Cardiac septum (tissue), 1 donor: Measurements from ENCODE around the gene CCDC50. TPM values are rescaled to one million over a fixed set of nuclear protein-coding genes. Genes with fewer than 3 reads are reported as not detected.

Experiments used
- DNase-seq: peaks from one replicate; pipeline ENCODE4 v3.0.0-alpha.2; 2020; ENCODE audit warnings: low spot score
- intact Hi-C: fragments of 100-400 bp; cut with DNase I; formaldehyde crosslinking; loops from one replicate; pipeline ENCODE4 v1.14.0; 2022
- total RNA-seq: library from RNA; stranded (reverse); fragmentation: NEBNext Ultra II Directional; extraction: Animal tissue kit (Norgen Biotek cat#: 25700); gene quantifications from one replicate; pipeline ENCODE4 v1.2.1, GENCODE V29; 2021
- donor health status: DM: no; HTN: no; CAD: no.

The CCDC50 gene
- total RNA-seq, 1 donor from 2014 or later = 51.0 TPM

DNA sequence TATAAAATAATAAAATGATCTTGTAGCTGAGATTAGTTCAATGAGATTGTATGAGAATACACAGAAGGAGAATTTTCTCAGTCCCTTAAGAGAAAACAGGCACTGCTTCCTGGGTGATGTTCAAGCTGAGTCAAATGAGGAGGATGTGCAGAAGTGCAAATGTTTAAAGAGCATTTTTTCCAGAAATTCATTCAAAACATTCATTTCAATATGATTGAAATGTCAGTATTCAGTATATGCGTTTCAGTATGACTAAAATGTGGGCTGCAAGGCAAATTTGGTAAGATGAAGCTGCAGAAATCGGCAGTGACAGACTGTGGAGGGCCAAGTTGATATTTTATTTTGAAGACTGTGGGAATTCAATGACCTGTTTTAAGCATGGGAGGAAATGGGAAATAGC lies 112.5 kb downstream of the CCDC50 start:
- intact Hi-C loops = no loop called here
- no peak for DNase-seq

DNA sequence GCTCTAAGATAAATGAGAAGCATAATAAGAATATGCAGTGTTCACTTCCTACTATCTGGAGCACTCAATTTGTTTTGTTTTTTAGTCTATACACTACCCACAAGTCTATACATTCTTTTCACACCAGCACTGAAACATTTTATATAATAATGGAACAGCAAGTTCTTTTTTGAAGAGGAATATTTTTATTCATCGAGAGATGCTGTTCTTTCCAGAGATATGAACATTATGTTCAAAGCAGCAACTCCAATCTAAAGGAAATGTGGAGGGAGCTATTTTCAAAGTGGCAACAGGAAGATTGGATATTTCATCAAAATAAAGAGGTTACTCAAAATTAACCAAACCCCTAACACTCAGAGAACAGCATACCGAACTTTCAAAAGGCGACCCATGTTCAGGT lies 115.4 kb downstream of the CCDC50 start:
- no peak for DNase-seq
- intact Hi-C loops = no loop called here

Other genes starting within 250 kb of the CCDC50 start
- gene OSTN, start 130.2 kb upstream of the CCDC50 start, total RNA-seq = 0.48 TPM
- not detected for gene UTS2B, start 1.1 kb downstream of the CCDC50 start, total RNA-seq
- gene PYDC2, start 131.8 kb downstream of the CCDC50 start, total RNA-seq = not detected